ENCODE data around the gene MARCHF9.
A peak's percentile ranks its signal among the peaks of the same experiment; 100 is the strongest.

The MARCHF9 gene

DNA sequence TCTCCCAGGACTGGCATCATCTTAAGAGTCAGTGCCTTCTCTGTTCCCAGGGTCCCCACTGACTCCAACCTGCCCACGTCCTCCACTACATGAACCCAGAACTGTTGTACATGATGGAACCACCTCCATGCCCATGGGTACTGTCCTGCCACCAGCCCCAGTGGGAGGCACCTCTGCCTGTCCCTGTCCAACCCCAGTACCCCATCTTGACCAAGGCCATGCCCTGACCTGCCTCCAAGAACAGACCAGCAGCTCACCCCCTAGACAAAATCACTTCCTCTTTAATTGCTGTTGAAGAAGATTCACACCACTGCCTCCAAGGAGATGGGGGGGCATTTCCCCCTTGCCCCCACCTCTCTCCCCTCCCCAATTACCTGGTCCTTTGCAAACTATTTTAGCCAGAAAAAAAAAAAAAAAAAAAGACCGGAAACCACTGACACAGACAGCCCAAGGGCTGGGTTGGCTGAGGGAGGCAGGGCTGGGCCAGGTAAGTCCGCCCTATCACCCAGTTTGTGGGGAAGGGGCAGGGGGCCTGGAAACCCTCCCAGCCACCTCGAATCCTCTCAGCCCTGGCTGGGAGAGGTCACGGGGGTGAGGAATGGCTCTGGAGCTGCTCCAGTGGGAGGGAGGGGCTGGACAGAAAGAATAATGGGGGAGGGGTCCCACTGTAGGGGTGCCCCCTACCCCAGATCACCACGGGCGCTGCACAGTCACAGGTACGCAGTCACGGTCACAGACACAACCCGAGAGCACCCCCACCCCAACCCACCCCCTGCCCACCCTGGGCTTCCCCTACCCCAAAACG is 29.8 kb upstream of the MARCHF9 start:
- no peak for DNase-seq

DNA sequence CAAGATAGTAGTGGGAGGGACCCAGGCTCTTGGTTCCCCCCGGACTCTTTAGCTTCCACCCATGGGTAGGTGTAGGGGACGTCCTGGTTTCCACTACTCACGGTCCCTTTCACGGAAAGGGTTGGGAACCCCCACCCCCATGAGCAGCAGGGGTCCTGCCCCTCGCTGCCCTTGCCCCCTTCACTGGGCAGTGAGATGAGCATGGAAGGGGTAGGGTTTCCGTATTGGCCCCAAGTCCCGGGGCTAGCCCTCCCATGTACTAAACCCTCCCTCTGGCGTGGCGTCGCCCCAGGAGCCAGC is 29.1 kb upstream of the MARCHF9 start:
- DNase-seq, result no peak

DNA sequence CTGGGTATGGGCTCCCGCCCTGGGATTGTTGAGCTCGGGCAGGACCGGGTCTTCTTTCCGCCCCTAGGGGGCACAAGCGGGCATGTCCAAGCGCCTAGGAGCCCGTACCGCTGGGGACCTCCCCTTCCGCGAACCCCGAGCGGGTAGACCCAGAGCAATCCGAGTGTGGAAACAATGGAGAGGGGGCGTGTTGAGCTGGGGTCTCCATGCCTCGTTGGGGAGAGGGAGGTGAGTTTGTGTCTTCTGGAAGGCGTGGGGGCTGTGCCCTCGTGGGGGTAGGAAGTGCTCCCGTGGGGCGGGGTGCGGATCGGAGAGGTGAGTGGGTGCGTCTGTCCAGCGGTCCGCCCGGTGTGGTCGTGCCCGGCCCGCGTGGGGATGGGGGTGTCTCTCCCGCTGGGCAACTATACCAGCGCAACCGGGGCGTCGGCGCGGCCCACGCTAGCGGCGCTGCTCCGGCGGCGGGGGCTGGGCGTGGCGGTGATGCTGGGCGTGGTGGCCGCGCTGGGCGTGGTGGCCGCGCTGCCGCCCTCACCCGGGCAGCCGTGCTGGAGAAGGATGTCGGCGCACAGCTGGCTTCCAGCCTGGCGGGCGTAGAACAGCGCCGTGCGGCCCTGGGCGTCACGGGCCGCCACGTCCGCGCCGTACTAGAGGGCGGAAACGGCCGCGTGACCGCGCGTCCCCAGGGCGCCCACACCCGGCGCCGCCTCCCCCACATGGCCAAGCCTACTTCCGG is 28.6 kb upstream of the MARCHF9 start:
- peak; percentile 79 for DNase-seq

DNA sequence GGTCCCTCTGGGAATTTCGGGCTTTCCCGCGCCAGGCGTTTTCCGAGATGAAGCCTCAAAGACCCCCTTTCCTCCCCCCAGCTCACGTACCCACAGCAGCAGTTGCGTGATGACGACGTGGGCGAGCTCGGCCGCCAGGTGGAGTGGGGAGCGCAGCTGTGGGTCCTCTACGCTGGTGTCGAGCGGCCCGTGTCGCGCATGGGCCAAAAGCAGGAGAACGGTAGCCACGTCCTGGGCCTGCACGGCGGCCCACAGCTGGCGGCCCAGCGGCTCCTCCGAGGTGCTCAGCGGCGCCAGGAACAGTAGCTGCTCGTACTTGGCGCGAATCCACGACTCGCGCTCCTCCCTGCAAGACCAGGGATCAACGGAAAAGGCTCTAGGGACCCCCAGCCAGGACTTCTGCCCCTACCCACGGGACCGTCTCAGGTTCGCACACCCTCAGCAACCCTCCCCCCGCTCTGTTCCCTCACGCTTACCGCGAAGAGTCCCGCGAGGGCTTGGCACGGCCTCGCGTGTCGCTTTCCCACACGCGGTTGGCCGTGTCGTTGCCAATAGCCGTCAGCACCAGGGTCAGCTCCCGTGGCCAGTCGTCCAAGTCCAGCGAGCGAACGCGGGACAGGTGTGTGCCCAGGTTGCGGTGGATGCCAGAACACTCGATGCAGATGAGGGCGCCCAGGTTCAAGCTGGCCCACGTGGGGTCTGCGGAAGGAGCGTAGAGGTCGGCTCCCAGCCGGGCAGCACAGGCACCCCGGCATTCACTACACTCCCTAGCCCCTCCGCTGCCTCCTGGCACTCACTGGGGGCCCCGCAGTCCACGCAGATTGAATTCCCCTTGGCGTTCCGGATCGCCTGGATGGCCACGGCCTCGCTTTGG is 27.8 kb upstream of the MARCHF9 start:
- DNase-seq, result no peak

DNA sequence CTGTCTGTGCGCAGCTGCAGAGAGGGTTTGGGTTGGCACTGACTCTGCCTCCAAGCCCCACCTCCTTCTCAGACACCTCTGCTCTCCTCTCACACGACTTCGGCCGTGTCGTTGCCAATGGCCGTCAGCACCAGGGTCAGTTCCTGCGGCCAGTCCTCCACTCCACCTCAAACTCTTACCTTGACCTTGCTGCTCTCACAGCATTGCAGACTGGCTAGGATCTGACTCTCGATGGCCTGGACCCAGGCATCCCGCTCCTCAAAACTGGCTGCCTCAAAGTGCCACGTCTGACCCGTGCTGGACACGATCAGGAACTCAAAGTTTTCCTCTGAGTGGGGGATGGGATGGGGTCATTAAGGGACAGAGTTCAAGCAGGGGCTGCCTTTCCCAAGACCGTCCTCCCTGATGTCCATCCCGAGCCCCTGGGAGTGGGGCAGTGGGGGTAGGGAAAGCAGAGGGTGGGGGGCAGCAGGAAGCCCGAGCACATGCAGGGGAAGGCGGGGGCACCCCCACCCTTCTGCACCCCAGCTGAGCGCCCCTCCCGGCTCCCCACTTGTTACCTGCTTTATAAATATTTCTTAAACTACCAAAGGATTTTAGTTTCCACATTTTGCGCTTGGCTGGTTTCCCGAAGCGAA is 27.0 kb upstream of the MARCHF9 start:
- peak; percentile 37 for DNase-seq

DNA sequence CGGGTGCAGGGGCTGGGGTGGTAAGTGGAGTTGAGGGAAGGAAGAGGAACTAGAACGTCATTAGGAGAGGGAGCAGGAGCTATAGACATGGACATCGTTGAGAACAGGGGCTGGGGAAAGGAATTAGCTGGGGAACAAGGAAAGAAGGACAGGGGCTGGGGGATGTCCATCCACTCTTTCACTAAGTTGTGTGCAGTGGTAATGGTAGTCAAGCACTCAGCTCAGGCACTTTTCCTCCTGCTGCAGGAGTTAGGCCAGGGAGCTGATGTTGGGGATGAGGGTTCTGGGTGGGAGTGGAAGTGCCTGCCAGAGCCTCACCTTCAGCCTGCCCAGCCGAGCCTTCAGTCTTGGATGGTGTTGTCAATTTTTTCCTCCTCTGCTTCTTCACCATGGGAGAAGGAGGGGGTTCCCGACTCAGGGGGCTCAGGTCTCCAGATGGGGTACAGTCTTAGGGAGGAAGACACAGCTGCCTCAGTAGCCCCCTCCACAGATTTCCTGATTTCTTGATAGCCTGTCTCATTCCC is 25.5 kb upstream of the MARCHF9 start:
- DNase-seq, result peak; percentile 32

DNA sequence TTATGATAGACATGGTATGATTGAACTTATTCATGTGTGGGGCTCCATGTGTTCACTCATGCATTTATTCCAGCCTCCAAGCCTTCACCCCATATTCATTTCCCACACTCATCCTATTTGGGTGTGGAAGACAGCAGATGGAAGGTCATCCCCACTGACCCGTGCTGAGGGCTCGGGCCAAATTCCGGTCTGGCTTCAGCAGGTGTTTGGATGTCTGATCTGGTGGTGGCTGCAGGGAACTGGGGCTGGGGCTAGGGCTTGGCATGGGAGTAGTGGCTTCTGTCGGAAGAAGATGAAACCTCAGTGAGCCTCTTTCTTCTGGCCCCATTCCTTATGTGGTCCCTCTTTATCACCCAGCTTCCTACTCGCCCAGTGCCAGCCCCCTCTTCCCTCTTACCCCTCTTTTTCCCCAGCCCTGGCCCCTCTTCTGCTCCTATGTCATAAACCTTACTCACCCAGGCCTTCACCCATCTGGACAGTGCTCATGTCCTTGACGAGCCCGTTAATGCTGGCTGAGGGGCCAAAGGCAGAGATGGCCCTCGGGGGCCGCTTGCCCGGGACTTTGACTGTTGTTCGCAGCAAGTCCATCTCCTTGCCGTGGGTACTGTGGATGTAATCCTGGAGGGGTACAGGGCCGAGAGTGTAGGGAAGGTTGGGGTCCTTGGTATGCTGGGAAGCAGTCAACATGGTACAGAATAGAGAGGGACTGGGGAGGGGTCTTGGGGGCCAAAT is 24.4 kb upstream of the MARCHF9 start:
- peak; percentile 23 for DNase-seq

DNA sequence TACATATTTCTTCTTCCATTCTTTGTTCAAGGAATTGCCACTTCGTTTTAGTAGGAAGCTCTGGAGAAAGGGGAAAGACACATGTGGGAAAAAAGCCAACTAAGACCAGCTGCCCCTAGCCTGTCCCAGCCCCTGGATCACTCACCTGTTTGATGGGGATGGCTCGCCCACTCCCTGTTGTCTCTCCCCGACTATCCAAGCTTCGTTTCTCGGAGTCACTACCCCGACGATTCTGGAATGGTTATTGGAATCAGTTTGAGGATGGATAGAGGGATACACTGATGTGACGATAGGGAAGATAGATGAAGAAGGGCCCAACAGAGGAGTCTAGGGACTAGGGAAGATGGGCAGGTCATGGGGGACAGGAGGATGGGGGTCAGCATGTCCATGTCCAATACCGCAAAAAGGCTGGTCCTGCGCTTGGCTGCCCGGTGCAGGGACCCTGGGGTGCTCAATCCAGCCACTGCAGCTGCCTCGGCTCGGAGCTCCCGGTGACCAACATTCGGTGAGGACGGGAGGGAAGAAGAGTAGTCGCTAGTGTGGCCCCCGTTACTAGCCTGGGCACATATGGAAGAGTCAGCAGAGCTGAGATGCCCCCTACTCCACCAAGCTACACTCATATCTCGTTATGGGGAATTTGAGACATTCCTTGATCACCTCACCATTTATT is 23.4 kb upstream of the MARCHF9 start:
- DNase-seq, result no peak

DNA sequence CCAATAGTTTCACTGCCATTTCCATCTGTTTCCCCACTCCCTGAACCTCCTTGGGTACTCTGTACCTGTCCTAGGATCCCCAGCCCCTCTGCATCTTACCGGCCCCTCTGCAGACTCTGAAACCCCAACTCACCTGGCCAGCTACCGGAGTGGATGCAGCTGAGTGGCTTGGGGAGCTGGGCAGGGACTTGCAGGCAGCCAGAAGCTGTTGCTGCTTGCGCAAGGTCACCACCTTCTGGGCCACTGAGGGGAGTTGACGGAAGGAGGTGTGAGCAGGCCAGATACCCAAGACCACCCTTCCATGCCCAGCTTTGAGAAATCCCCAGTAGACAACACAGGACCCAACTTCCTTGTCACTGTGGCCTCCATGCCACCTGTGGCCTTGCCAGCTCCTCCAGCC is 22.6 kb upstream of the MARCHF9 start:
- DNase-seq, result peak; percentile 32

DNA sequence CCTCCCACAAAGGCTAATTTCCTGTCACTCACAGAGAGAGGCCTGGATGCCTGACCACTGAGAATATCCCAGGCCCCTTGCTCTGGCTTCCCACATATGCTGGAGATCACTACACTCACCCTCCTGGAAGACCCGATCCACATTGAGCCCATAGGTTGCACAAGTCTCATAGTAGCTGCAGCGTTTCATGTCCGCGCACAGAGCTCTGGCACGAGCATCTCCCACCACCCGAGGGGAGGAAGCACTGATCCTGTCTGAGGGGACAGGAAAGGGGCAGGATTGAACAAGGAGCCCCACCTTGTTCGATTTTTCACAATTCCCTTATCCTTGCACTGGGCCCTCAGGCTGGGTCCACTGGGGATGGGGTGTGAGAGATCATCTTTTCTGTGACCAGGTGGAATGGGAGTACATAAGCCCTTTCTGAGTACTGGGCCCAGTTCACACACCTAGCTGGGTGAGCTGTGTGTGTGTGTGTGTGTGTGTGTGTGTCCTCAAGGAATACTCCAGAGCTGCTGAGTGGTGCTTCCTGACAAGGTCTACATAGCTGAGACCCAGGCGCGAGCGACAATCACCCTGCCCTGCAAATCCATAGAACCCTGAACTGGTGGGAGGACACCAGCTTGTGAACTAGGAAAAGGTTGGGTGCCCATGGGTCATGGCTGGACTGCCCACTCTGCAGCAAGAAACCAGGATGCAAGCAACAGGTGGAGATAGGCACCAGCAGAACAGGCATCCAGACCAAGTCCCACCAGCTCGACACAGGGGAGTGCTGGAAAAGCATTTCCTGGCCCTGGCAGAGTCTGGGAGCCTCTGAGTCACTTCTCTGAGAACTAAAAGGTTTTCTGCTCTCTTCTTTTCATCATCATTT is 21.9 kb upstream of the MARCHF9 start:
- DNase-seq, result peak; percentile 36

DNA sequence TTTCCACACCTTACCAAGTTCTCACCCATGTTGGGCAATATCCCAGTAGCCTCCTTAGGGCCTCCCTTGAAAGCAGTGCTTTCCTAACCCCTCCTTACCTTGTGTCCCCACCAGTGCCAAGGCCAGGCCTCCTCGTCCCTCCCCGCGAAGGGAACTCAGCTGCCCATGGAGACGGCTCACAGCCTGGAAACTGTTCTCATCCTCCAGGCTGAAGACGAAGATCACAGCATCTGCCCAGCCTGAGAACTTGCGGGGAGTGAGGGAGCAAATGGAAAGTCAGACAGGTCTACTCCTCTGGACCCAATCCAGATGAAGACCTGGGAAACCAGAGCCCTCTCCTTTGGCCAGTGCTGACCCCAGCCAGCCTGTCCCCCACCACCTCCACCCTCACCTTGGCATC is 21.0 kb upstream of the MARCHF9 start:
- peak; percentile 30 for DNase-seq

DNA sequence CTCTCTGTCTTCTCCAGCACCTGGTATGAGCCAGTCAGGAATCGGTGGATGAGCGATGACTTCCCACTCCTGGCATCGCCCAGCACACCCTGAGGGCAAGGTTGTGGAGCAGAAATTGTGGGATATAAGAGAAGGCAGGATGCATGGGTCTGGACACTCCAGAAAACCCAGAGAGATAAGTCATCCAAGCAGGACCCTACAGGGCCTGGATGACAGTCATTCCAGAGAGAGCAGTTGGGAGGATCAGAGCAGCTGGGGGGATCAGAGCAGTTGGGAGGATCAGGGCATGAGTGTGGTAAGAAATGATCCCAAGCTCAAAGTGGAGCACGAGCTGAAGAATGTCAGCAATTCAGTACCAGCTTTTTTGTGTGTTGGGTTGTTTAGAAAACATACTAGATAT is 20.3 kb upstream of the MARCHF9 start:
- DNase-seq, result no peak

DNA sequence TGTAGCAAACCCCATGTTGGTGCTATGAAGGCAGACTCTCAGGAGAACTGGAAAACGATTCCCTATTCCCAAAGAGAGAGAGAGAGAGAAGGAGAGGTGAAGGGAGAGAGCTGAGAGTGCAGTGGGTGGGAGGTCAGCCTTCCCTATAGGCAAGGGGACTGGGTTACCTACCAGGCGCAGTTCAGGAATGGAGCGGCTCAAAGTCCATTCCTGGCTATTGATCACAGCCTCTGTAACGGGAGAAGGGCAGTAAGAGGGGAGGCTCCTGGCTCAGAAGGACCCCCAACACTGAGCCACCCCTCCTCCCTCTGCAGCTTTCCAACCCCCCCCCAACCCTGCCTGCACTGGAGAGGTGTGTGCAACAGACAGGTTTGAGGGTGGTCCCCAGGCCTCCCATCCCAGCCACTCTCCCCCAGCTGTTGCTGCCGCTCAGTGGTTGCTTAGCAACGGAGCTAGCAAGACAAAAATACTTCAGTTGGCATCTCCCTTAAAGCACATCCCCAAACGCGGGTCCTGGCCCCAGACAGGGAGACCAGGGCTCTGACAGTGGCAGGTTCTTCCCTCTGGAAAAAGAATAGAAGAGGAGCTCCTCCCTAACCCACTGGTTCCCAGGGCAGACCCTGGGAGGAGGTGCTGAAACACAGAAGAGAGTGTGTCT is 19.6 kb upstream of the MARCHF9 start:
- peak; percentile 77 for DNase-seq

DNA sequence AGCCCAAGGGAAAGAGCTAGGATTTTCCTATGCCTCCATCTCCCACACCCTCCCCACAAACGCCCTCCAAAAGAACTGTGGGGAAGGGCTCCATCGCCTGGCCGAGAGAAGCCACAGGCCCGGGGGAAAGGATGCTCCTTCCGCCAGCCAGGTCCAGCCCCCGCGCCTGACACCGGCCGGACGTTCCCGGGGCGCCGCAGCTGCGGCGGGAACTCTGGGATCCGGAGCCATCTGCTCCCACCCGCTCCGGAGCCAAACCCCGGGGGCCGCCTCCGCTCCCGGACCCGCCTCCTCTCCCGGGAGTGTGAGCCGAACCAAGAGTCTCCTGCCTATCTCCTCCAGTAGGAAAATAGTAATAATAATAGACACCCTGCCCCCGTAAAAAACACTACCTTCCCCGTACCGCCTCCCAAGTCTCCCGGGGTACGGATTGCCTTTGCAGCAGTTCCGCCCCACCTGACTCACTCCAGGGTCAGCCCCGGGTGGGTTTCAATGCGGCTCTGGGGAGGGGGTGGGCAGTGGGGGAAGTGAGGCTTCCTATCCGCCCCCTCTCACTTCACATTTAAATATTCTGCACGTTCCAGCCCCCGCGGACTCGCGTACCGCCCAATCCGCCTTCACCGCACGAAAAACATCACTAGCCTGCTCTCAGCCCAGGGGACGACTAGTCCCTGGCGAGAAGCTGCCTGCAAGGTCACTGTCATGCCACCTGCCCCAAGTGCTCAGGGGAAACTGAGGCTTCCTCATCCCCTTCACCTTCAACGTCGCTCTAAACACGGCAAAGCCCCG is 18.8 kb upstream of the MARCHF9 start:
- peak; percentile 68 for DNase-seq

DNA sequence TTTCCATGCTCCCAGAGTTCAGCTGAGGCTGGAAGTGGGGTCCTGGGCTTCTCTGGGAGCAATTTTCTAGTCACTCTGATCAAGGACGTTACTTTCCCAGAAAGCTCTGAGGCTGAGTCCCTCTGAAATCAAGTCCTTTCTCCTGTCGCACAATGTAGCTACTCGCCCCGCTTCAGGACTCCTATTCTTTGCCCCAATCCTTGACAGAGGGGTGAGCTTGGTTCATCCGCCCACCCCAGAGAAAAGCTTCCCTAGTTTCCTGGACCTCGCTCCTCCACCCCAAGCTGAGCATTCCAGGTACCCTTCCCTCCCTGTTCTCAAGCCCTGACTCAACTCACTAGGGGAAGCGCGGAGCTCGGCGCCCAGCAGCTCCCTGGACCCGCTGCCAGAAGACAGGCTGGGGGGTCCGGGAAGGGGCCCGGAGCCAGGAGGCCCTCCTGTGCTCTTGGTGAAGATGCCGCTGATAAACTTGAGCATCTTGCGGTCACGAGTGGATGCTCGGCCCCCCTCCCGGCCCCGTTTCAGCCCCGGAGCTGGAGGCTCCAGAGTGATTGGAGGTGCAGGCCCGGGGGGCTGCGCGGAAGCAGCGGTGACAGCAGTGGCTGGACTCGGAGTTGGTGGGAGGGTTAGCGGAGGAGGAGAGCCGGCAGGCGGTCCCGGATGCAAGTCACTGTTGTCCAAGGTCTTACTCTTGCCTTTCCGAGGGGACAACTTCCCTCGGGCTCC is 18.0 kb upstream of the MARCHF9 start:
- no peak for DNase-seq

DNA sequence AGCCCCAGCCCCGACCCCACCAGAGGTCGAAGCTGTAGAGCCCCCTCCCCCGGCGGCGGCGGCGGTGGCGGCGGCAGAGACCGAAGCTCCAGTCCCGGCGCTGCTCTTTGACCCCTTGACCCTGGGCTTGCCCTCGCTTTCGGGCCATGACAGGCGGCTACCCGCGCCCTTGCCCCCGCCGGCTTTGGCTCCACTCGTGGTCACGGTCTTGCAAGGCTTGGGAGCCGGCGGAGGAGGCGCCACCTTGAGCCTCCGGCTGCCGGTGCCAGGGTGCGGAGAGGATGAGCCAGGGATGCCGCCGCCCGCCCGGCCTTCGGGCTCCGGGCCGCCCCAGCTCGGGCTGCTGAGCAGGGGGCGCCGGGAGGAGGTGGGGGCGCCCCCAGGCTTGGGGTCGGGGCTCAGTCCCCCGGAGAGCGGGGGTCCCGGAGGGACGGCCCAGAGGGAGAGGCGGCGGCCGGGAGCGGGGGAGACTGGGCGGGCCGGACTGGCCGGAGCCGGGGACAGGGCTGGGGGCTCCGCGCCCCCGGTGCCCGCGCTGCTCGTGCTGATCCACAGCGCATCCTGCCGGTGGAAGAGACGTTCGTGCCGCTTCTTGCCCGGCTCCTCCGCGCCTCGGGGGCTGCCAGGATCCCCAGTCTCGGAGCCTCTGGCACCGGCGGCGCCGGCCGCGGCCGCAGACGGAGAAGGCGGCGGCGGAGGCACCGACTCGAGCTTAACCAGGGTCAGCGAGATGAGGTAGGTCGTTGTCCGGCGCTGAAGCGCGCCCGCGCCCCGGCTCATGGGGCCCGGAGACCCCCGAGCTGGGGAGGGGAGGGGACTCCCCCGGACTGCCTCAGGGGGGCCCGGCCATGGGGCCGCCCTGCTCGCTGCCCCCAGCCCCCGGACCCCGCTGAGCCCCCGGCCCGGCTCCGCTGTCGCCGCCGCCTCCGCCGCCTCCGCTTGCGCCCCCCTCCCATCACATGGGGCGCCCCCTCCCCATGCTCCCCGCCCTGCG is 17.1 kb upstream of the MARCHF9 start:
- no peak for DNase-seq

DNA sequence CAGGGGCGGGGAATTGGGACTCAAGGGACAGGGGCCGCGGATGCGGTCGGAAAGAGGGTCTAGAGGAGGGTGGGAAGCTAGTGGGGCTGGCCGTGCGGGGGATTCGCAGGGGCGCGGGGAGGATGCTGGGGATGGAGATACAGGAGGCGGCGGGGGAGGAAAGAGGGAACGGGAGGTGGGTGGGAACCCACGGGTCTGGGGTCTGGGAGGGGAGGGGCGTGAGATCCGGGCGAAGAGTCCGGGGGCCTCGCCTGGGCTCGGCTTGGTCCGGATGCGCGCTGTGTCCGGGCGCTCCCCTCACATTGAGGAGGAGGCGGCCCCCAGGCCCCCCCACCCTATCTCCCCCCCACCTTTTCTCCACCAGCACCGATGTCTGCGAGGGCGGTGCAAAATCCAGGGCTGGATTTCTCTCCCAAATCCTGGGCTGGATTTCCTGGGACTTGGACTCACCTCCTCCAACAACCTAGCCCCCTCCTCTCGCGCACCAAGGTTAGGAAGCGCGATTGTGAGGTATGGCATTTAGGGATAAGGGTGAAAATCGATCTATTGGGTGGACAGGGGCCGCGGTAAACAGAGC is 16.2 kb upstream of the MARCHF9 start, which contains the start of gene AGAP2:
Gene AGAP2 (minus strand): TSS at position 82 of the 577 bp plus-strand sequence. CDS start 496 bp downstream, outside the sequence.
- DNase-seq, result no peak

Measured in right forelimb (tissue), 1 donor.